HG03039 (cell line): ENCODE results near the gene TCEA2.

Source experiments
- ATAC-seq: cut with Tn5 transposase; IDR thresholded peaks from one replicate; pipeline ENCODE4 v1.9.1; 2021; ENCODE audit warnings: mild to moderate bottlenecking, moderate library complexity; ENCODE audit not compliant: unreplicated experiment

The TCEA2 gene

GRCh38 chr20:64090165-64090564 is 27.2 kb downstream of the TCEA2 start:
- ATAC-seq = no peak

GRCh38 chr20:64091340-64091739 is 28.3 kb downstream of the TCEA2 start:
- no peak for ATAC-seq

- ATAC-seq = no peak
Measured at GRCh38 chr20:64091770-64092169, 28.8 kb downstream of the TCEA2 start.

- ATAC-seq = no peak
Measured at GRCh38 chr20:64092258-64093012, 29.4 kb downstream of the TCEA2 start.

- ATAC-seq = no peak
Measured at GRCh38 chr20:64093013-64093503, 30.1 kb downstream of the TCEA2 start.

- no peak for ATAC-seq
Measured at GRCh38 chr20:64095455-64095854, 32.5 kb downstream of the TCEA2 start.

- no peak for ATAC-seq
Measured at GRCh38 chr20:64095927-64096326, 32.9 kb downstream of the TCEA2 start.

GRCh38 chr20:64096535-64096934 is 33.5 kb downstream of the TCEA2 start:
- ATAC-seq = no peak

- ATAC-seq = no peak
Measured at GRCh38 chr20:64098471-64099013, 35.5 kb downstream of the TCEA2 start.

GRCh38 chr20:64099086-64099786 is 36.2 kb downstream of the TCEA2 start:
- ATAC-seq = no peak

GRCh38 chr20:64099880-64100565 is 37.0 kb downstream of the TCEA2 start:
- no peak for ATAC-seq

- ATAC-seq = no peak
Measured at GRCh38 chr20:64100566-64100888, 37.5 kb downstream of the TCEA2 start.

- ATAC-seq = no peak
Measured at GRCh38 chr20:64100946-64101688, 38.1 kb downstream of the TCEA2 start.

- ATAC-seq = no peak
Measured at GRCh38 chr20:64101731-64102621, 39.0 kb downstream of the TCEA2 start.

- no peak for ATAC-seq
Measured at GRCh38 chr20:64102647-64103354, 39.8 kb downstream of the TCEA2 start.

- ATAC-seq = no peak
Measured at GRCh38 chr20:64103871-64104666, 41.1 kb downstream of the TCEA2 start.

GRCh38 chr20:64104667-64105451 is 41.9 kb downstream of the TCEA2 start:
- ATAC-seq = no peak
